GM12891 (cell line): ENCODE data around the gene DAB2IP.

ENCODE experiments used
- POLR2A ChIP-seq: IDR thresholded peaks from 2 replicates; pipeline ENCODE4 v1.6.1; 2011; ENCODE audit warnings: low read depth, low read length, control low read depth
- POLR2AphosphoS5 ChIP-seq: IDR thresholded peaks from 2 replicates; pipeline ENCODE4 v1.6.1; 2011; ENCODE audit warnings: low read depth, low read length, control low read depth
- POU2F2 ChIP-seq: IDR thresholded peaks from 2 replicates; pipeline ENCODE4 v1.6.1; 2011; ENCODE audit warnings: low read depth, mild to moderate bottlenecking, control low read depth, low read length, moderate library complexity
- SPI1 ChIP-seq: IDR thresholded peaks from 2 replicates; pipeline ENCODE4 v1.6.1; 2011; ENCODE audit warnings: low read depth, low read length, control low read depth
- TAF1 ChIP-seq: IDR thresholded peaks from 2 replicates; pipeline ENCODE4 v1.6.1; 2011; ENCODE audit warnings: low read depth, low read length, control low read depth

- TF ChIP-seq SPI1 (no peak), POLR2A (no peak), POLR2AphosphoS5 (no peak), TAF1 (no peak), POU2F2 (no peak)
These were observed 9.4 kb downstream of the DAB2IP start for GRCh38 chr9:121660876-121661275.
